Left lobe of liver (tissue), 2 donors: ENCODE measurements around the gene PRKCB. TPM values are rescaled to one million over a fixed set of nuclear protein-coding genes. Genes with fewer than 3 reads are reported as not detected.
A peak's percentile ranks its signal among the peaks of the same experiment; 100 is the strongest.

Experiments used
- ATAC-seq: fragments of 200-7000 bp; cut with Tn5 transposase; one replicate; pipeline ENCODE4 v1.9.1; 2020; ENCODE audit warnings: mild to moderate bottlenecking, moderate library complexity
- DNase-seq: peaks from one replicate; pipeline ENCODE4 v3.0.0-alpha.2; 2020; ENCODE audit warnings: low spot score
- total RNA-seq: library from RNA; stranded (reverse); gene quantifications from one replicate; pipeline ENCODE4 v1.2.1, GENCODE V29; 2021
- donor health status: DM: no; HTN: no; CAD: no; lungs with moderate emphysema.
- donor health status: DM: no; HTN: yes; CAD: no.

The PRKCB gene
- total RNA-seq, 1 donor from 2014 or later = 3.3 TPM

DNA sequence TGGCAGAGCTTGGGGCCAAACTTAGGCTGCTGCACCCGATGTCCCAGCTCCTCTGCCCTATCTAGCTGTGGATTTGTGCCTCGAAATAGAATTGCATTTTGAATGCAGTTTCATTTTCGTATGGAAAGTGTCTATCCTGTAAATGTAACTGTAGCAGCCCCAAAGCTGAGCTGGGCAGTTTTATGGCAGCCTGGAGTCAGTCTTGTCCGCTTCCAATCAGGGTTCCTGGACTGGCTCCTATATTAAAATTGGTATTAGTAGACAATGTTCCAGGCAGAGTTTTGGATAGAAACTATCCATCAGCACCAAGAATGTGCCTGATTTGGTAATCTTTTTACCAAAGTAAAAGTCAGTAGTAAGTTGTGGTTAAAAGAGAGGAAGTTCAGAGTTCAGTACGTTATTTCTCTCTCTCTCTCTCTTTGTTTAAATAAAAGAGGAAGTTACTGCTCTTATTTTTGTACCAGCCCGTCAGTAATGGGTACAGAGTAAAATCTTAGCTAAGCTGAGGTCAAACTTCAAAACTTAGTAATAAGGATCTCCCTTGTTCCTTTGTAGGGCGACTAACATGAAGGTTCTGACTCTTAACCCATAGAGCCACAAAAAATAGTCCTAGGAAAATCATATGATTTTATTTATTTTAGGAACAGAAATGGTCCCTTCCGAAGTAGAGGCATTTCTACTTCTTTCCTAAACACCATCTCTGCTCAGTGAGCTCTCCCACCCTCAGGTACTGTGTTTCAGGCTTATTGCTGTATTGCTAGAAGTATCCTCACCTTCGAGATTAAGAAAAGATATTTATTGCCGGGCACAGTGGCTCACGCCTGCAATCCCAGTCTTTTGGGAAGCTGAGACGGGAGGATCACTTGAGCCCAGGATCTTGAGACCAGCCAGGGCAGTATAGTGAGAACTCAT is 28.0 kb downstream of the PRKCB start:
- DNase-seq (no peak), ATAC-seq (peak; percentile 23)

DNA sequence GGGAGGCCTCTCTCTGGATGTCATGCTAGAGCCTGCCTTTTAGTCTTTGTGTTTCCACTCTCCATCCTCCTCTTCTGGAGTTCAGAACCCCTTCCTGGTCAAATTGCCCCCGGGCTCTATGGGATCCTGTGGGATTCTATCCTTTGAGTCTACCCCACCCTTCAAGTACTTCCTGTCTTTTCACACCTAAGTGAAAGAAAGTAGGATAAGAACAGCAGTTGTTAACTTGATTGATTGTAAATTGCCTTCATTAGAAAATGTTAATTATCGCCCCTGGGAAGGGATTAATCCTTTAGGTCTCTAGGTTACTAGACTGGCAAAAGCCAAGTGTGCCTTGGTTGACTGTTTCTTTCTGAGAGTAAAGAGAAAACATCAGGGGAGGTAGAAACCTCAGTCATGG is 30.1 kb downstream of the PRKCB start:
- DNase-seq (no peak), ATAC-seq (no peak)

- no peak for DNase-seq
- no peak for ATAC-seq
These were observed 30.8 kb downstream of the PRKCB start for GRCh38 chr16:23866621-23867020.

DNA sequence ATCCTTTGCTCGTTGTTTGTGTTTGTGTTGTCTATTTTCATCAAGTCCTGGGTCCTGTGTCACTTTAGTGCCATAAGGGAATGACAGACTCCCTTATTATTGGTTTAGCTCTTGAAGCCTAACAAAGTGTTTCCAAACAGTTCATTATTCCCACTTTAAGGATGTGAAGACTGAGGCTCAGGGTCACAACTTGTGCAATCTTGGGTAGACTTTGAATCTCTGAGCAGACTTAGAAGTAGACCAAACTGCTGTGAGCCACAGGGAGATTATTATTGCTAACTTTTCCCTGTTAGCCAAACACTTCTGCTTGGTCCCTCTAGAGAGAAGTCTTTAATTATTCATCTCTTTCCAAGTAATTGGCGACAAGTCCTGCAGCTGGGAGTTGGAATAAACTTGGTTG is 31.8 kb downstream of the PRKCB start:
- no peak for DNase-seq
- ATAC-seq = no peak

DNA sequence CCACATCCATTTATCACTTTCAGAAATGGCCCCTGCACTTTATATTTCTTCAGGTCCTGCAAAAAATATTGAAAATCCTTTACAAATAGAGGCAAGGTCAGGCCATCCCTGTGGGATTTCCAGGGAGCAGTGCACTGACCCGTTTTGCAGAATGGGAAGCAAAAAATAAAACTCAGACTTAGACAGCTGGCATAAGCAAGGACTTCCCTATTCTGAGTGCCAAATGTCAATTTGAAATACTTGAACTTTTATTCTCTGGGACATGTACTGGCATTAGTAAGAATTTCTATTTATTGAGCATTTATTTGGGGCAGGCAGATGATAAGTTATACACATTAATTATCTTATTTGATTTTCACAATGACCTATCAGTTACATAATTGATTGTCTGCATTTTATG is 32.4 kb downstream of the PRKCB start:
- ATAC-seq = no peak
- DNase-seq = no peak

DNA sequence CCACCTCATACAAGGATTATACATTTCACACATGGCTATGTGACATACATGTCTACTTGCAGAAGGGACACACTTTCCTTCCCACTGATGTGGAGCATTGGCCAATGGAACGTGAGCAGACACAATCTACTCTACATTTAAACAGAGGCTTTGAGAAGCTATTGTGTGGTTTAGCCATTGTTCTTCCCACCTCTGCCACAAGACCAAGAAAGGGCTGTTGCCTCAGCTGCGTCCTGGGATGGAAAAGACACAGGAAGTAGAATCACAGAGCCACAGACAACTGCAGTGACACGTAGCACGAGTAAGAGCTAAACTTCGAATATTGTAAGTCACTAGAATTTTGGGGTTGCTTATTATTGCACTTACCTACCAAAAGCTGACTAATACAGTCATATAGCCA is 33.3 kb downstream of the PRKCB start:
- ATAC-seq (no peak), DNase-seq (no peak)

DNA sequence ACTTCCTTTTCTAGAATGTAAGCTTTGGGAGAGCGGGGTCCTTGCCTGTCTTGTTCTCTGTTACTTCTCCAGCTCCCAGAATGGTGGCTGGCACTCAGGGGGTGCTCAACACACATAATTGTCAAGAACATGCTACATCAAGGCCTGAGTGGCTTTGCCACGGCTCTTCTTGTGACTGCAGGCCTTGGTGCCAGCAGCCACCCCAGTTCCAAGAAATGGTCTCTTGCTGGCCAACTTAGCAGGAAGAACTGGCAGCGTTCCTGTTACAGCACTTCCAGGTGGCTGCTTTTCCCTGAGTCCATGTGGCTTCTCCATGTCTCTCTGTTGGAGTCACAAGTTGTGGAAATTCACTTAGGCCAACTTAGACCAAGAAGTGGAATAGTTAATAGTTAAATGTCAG is 36.1 kb downstream of the PRKCB start:
- ATAC-seq (no peak), DNase-seq (no peak)

DNA sequence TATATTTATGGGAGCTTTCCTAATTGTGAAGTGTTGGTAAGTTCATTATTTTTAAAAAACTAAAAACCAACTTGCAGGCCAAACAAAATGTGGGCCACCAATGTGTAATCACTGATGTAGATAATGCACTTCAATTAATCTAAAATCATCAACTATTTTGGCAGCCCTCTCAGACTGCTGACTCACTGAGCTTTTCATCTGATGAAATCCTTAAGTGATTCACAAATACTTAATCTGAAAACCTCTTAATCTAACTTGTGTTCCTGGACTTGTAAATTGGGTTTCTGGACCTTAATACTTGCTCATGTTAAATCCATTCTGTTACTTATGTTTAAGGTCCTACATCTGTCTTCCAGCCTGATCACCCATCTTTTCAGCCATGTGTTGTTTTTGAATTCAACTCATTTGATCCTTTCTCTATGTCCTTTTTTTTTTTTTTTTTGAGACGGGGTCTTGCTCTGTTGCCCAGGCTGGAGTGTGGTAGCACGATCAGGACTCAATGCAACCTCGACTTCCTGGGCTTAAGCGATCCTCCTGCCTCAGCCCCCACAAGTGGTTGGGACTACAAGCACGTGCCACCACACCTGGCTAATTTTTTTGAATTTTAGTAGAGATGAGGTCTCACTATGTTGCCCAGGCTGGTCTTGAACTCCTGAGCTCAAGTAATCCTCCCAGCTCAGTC is 39.0 kb downstream of the PRKCB start:
- ATAC-seq (no peak), DNase-seq (no peak)

DNA sequence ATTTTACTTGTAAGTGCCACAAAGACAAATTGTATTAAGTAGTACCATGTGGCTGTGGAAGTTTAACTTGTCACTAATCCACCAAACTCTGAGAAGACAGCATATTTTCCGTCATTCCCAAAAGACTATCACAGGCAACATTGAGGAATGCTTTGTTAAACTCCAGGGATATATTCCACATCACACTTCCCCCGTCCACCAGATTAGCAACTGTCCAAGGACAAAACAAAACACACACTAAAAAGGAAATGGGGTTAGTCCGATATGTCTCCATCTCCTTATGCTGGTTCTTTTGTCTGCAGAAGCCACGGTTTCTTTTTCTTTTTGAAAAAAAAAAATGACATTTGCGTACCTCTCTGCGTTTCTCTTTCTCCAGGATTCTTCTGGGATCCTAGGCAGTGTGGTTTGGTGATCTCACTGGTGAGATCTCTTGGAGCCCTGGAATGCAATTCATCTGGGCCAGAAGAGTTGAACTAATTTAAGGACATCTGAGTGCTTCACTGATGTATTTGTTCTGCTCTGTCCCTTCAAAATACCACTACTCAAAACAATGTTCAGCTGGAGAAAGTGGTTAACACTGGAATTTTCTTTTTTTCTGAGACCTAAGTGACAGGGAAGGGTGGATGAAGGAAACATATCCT is 40.6 kb downstream of the PRKCB start:
- DNase-seq (no peak), ATAC-seq (no peak)

DNA sequence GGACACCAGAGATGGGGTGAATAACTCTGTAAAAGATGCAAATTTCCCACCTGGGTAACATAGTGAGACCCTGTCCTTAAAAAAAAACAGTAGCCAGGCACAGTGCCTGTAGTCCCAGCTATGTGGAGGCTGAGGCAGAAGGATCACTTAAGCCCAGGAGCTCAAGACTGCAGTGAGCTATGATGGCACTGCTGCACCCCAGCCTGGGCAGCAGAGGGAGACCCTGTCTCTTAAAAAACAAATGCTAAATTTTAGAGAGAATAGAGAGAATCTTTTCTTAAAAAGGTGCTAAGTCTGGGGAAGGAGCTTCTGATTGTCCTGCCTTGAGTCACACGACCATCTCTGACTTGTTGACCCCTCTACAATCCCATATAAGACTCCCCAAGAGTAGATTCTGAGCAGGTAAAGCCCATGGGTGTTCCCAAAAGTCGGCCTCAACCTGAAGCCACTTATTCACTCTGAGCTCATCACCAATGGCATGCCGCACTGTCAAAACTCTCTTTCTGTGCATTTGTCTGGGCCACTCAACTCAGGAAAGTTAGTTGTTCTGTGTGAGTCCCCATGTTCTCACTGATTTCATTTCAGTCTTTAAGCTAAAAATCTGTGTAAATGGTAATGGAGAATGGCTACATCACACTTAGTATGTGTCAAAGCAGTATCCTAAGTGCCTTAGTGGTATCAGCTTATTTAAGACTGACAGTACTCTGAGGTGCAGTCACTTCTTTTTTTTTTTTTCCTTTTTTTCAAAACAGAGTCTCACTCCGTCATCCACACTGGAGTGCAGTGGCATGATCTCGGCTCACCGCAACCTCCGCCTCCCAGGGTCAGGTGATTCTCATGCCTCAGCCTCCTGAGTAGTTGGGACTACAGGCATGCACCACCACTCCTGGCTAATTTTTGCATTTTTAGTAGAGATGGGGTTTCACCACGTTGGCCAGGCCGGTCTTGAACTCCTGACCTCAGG is 41.6 kb downstream of the PRKCB start:
- ATAC-seq (no peak), DNase-seq (no peak)

DNA sequence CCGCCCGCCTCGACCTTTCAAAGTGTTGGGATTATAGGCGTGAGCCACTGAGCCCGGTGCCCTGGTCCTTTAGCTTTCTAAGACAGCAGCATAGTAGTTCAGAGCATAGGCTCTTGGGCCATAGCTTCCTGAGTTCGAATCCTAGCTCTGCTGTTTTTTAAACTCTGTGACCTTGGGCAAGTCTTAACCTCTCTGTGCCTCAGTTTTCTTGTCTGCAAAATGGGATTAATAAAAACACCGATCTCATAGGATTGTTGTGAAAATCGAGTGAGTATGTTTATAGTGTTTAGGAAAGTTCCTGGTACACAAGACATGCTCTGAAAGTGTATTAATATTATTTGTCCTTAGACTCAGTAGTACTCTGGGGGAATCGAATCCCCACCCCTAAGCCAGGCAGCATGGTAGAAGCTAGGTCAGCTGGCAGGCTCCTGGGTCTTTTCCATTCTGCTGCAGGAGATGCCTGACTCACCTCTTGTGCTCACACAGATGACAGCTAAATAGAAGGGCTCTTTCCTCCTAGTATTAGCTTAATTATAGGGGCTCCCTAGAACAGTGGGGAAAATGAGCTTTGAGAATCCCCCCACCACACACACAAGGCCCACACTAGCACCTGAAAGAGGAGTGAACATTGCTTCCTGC is 44.1 kb downstream of the PRKCB start:
- ATAC-seq (no peak), DNase-seq (no peak)

DNA sequence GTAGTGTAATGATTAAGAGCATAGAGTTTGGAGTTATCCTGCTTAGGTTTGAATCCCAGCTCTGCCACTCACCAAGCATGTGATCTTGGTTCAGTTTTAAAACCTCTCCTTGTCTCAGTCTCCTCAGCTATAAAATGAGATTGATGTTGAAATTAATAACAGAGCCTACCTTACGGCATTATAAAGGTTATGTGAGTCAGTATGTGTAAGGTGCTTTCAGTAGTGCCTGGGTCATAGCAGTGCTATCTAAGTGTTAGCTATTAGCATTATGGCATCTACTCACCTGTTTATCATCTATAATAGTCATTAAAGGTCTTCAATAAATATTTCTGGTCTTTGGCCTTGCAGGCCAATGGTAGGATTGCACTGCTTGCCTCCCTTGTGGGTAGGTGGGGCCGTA is 53.4 kb downstream of the PRKCB start:
- no peak for DNase-seq
- ATAC-seq = no peak

GRCh38 chr16:23893986-23894385 is 58.2 kb downstream of the PRKCB start:
- no peak for ATAC-seq

GRCh38 chr16:23895052-23895451 is 59.3 kb downstream of the PRKCB start:
- DNase-seq (no peak), ATAC-seq (no peak)

More at GRCh38 chr16:23893986-23894385, 58.2 kb downstream of the PRKCB start:
- no peak for DNase-seq

GRCh38 chr16:23896832-23897821 is 61.3 kb downstream of the PRKCB start:
- DNase-seq (no peak), ATAC-seq (no peak)

GRCh38 chr16:23898682-23899430 is 63.1 kb downstream of the PRKCB start:
- DNase-seq (no peak), ATAC-seq (no peak)

GRCh38 chr16:23899869-23900268 is 64.1 kb downstream of the PRKCB start:
- no peak for ATAC-seq
- no peak for DNase-seq

DNA sequence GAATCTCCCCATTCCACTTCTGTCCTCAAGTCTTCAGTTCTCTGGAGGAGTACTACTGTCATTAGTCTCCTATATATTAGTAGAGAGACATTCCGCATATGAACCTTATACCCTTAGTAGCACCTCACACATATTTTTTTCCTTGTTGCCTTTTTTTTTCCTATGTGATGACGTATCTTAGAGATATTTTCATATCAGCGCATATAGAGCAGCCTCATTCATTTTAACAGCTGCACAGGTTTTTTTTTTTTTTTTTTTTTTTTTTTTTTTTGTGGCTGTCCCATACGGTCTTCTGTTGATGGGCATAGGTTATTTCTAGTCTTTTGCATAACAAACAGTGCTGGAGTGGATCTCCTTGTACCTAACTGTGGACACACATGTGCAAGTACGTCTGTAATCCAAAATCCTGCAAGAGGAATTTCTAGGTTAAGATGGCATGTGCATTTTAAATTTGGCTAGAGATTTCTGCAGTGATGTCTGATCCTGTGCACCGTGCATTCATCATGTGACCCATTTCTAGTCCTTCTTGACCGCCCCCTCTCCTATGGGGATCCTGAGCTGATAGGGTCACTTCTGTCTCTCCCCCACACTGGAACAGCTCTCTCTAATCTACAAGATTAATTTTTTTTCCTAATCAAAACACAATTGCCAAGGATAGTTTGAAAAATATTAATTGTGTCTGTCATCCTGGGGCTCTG is 64.8 kb downstream of the PRKCB start:
- DNase-seq (no peak), ATAC-seq (no peak)
